MG63 (cell line): ENCODE results near the gene EFEMP2. TPM values are rescaled to one million over a fixed set of nuclear protein-coding genes. Genes with fewer than 3 reads are reported as not detected.
"Not testable (repeated sequence)": the region's sequence is repeated elsewhere in the genome, so short reads cannot be mapped to it uniquely, and the experiment has no call there.

Experiments
- DNase-seq: peaks from one replicate; pipeline ENCODE4 v3.0.0-alpha.2; 2020
- H3K27me3 ChIP-seq: fragments of 250-450 bp; sonication (Bioruptor Pico); 2 replicates; pipeline ENCODE4 v1.5.1; 2020; ENCODE audit warnings: mild to moderate bottlenecking, moderate library complexity
- H3K36me3 ChIP-seq: fragments of 250-450 bp; sonication (Bioruptor Pico); 2 replicates; pipeline ENCODE4 v1.5.1; 2020; ENCODE audit warnings: mild to moderate bottlenecking, moderate library complexity
- H3K4me3 ChIP-seq: fragments of 250-450 bp; sonication (Bioruptor Pico); 2 replicates; pipeline ENCODE4 v1.5.1; 2020; ENCODE audit warnings: mild to moderate bottlenecking, moderate library complexity
- H3K9me3 ChIP-seq: fragments of 250-450 bp; sonication (Bioruptor Pico); 2 replicates; pipeline ENCODE4 v1.5.1; 2020; ENCODE audit warnings: mild to moderate bottlenecking, moderate library complexity
- total RNA-seq: library from RNA; depleted of rRNA; stranded (reverse); fragments of >200 nt; shearing (Covaris generic); gene quantifications from 2 replicates; pipeline ENCODE4 v1.2.3, GENCODE V29; 2014; ENCODE audit warnings: low replicate concordance

Gene EFEMP2
- total RNA-seq, 1 experiment from 2014 or later: 43.2 TPM

DNA sequence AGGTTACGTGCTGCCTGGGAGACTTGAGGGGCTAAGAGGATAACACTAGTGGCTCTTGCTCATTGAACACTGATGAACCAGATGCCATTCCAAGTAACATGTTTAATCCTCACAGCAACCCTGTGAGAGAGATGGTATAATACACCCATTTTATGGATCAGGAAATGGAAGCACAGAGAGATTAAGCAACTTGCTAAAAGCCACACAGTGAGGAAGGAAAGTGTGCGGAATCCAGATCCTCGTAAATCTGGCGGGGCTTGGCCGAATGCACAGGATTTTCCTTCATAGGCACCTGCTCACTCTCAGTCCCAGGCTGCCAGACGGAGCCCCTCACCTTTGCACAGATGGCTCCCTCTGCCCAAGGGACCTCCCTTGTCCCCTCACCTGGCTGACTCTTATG lies 35.3 kb upstream of the EFEMP2 start:
- H3K9me3 ChIP-seq: no peaks in the 10 kb centered on the region

DNA sequence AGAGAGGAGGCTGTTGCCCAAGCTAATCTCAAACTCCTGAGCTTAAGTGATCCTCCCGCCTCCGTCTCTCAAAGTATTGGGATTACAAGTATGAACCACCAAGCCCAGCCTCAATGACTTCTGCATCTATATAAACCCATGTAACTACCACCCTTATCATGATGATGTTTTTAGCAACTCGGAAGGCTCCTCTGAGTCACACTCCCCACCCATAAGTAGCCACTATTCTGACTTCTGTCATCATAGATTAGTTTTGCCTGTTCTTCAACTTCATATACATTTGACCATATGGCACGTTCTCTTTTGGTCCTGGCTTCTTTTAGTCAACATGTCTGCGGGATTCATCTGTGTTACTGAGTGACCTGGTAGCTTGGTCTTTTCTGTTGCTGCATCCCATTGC lies 34.0 kb upstream of the EFEMP2 start:
- DNase-seq: no peak
- Histone ChIP-seq H3K27me3 (no peaks in the 10 kb centered on the region), H3K36me3 (no peaks in the 10 kb centered on the region)

More for the DNA sequence above, 35.3 kb upstream of the EFEMP2 start:
- Histone ChIP-seq H3K27me3 (no peaks in the 10 kb centered on the region), H3K36me3 (no peaks in the 10 kb centered on the region), H3K4me3 (no peak overlapping the region)
- DNase-seq: no peak

GRCh38 chr11:65903715-65904114 lies 31.1 kb upstream of the EFEMP2 start:
- no peaks in the 10 kb centered on the region for H3K27me3 ChIP-seq
- peaks cover 10% of the 10 kb centered on the region for H3K36me3 ChIP-seq
- H3K9me3 ChIP-seq: no peaks in the 10 kb centered on the region
- DNase-seq: no peak
- no peak overlapping the region for H3K4me3 ChIP-seq

More for the DNA sequence above, 34.0 kb upstream of the EFEMP2 start:
- Histone ChIP-seq H3K9me3 (no peaks in the 10 kb centered on the region), H3K4me3 (no peak overlapping the region)

GRCh38 chr11:65903068-65903481 lies 30.5 kb upstream of the EFEMP2 start:
- H3K36me3 ChIP-seq: peaks cover 16% of the 10 kb centered on the region
- H3K27me3 ChIP-seq: no peaks in the 10 kb centered on the region
- DNase-seq: peak; percentile 91
- H3K4me3 ChIP-seq: no peak overlapping the region
- H3K9me3 ChIP-seq: no peaks in the 10 kb centered on the region

- DNase-seq: no peak
- Histone ChIP-seq H3K27me3 (no peaks in the 10 kb centered on the region), H3K9me3 (no peaks in the 10 kb centered on the region), H3K36me3 (peaks cover 36% of the 10 kb centered on the region), H3K4me3 (no peak overlapping the region)
Observed at GRCh38 chr11:65900899-65901180, 28.2 kb upstream of the EFEMP2 start.

DNA sequence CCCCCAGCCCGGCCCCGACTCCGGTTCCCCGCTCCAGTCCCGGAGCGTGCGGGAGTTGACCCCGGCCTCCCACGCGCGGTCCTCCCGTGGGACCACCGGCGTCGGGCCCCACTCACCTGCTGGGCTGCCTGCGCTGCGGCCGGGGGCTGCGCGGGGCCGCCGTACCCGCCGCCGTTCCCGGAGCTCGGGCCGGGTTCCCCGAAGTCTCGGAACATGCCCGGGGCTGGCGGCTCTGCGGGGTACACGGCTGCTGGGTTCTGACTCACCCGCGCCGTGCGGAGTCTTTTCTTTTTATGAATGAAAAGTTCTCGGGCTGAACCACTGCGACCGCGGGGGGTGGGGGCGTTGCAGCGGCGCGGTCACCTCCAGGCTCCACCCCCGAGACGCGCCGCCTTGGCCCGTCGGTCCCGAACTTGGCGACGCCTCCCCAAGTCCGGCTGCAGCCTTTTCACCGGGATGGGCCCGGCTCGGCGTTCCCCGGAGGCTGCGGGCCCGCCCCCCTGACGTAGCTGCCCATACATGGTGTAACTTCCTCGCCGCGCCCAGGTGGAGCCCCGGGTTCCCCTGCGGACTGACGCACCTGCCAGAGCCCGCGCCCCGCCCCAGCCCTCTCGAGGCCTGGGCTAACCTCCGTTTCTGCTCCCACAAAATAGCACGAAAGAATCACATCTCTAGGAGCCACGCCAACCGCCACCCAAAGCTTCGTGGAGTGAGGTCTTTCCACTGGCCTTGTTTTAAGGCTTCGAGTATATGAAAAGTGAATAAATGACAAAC lies 27.7 kb upstream of the EFEMP2 start, which contains the start of gene FOSL1:
Gene FOSL1, minus strand, starts transcription at position 264 of the 774 bp plus-strand sequence. Its CDS starts 49 bp downstream, at position 215.
- H3K9me3 ChIP-seq: no peaks in the 10 kb centered on the region
- no peaks in the 10 kb centered on the region for H3K27me3 ChIP-seq
- DNase-seq: peak; percentile 98
- H3K4me3 ChIP-seq: peak within 1 kb of the TSS; percentile 98
- peaks cover 41% of the 10 kb centered on the region for H3K36me3 ChIP-seq

- peak overlapping the region; percentile 98 for H3K4me3 ChIP-seq
Observed at GRCh38 chr11:65899356-65900124, 26.9 kb upstream of the EFEMP2 start.

DNA sequence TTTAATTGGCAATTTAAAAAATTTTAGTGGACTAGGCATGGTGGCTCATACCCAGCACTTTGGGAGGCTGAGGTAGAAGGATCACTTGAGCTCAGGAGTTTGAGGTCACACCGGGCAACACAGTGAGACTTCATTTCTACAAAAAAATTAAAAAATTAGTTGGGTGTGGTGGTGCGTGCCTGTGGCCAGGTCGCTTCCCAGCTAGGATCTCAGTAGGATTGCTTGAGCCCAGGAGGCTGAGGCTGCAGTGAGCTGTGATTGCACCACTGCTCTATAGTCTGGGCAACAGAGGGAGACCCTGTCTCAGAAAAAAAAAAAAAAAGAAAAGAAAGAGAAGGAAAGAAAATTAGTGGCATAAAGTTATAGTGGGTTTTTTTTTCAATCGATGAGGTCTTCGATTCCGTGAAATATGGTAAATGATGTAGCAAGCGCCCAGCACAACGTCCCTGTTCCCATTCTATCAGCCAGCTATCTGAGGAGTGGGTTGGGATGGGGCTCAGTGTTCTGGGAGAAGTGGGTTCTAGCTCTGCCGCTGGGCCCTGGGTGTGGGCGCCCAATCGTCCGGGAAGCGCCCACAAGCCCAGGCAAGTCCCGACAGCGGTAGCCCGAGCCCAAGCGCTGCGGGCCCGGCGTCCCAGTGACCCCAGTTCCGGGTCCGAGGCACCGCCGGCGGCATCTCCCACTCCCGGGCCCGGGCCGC lies 26.2 kb upstream of the EFEMP2 start:
- H3K9me3 ChIP-seq: no peaks in the 10 kb centered on the region
- H3K36me3 ChIP-seq: peaks cover 54% of the 10 kb centered on the region
- peak overlapping the region; percentile 98 for H3K4me3 ChIP-seq
- H3K27me3 ChIP-seq: no peaks in the 10 kb centered on the region
- DNase-seq: no peak

More at GRCh38 chr11:65899356-65900124, 26.9 kb upstream of the EFEMP2 start:
- Histone ChIP-seq H3K36me3 (peaks cover 47% of the 10 kb centered on the region), H3K9me3 (no peaks in the 10 kb centered on the region), H3K27me3 (no peaks in the 10 kb centered on the region)
- DNase-seq: peak; percentile 92

DNA sequence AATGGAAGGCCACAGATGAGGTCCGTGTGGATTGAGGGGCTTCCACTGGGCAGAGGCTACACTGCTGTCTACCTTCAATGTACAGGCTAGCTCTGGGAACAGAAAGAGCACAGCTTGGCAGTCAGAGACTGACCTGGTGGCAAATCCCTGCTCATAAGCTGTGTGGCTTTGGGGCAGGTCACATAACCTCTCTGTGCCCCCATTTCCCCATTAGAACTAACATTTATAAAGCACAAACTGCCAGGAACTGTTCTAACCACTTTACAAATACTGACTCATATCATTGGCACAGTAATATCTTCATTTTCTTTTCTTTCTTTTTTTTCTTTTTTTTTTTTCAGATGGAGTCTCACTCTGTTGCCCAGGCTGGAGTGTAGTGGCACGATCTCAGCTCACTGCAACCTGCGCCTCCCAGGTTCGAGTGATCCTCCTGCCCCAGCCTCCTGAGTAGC lies 24.4 kb upstream of the EFEMP2 start:
- no peak for DNase-seq
- no peaks in the 10 kb centered on the region for H3K9me3 ChIP-seq
- H3K36me3 ChIP-seq: peaks cover 70% of the 10 kb centered on the region
- H3K27me3 ChIP-seq: no peaks in the 10 kb centered on the region
- peak overlapping the region; percentile 98 for H3K4me3 ChIP-seq

GRCh38 chr11:65896034-65896999 lies 23.7 kb upstream of the EFEMP2 start:
- Histone ChIP-seq H3K4me3 (peak overlapping the region; percentile 98), H3K36me3 (peaks cover 77% of the 10 kb centered on the region), H3K27me3 (no peaks in the 10 kb centered on the region), H3K9me3 (no peaks in the 10 kb centered on the region)
- DNase-seq: no peak

- no peak for DNase-seq
- Histone ChIP-seq H3K36me3 (peaks cover 79% of the 10 kb centered on the region), H3K27me3 (no peaks in the 10 kb centered on the region), H3K9me3 (no peaks in the 10 kb centered on the region), H3K4me3 (peak overlapping the region; percentile 98; the same call in 1 of the 2 replicates)
Observed at GRCh38 chr11:65895482-65895981, 22.9 kb upstream of the EFEMP2 start.

- Histone ChIP-seq H3K9me3 (no peaks in the 10 kb centered on the region), H3K27me3 (no peaks in the 10 kb centered on the region), H3K4me3 (no peak overlapping the region), H3K36me3 (peaks cover 72% of the 10 kb centered on the region)
- no peak for DNase-seq
Observed at GRCh38 chr11:65894034-65894591, 21.5 kb upstream of the EFEMP2 start.

DNA sequence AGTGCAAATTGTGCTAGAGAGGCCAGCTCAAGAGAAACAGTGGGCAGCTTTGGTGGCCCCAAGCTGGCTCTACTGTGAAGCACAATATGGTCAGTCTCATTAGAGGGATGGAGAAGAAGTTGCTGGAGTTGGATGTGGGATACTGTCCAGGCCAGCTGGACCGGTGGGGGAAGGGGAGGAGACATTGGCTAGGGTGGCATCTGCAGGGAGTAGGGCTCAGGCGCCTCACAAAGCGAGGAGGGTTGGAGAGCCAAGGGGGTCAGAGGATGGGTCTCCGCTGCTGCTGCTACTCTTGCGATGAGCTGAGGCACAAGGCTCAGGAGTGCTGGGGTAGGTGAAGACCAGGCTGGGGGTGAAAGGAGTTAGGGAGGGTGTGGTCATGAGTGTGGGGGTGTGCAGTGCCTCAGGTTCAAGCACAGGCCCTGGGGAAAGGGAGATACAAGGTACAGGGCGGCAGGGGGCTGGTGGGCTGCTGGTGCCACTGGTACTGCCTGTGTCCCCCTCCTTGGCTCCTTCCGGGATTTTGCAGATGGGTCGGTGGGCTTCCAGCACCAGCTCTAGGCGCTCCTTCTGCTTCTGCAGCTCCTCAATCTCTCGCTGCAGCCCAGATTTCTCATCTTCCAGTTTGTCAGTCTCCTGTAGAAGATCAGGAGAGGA lies 20.2 kb upstream of the EFEMP2 start:
- DNase-seq: no peak
- H3K4me3 ChIP-seq: peak overlapping the region; percentile 91

GRCh38 chr11:65892137-65892540 lies 19.5 kb upstream of the EFEMP2 start:
- not testable (repeated sequence) for H3K27me3 ChIP-seq, H3K9me3 ChIP-seq
- peaks cover 62% of the 10 kb centered on the region for H3K36me3 ChIP-seq
- peak; percentile 41 for DNase-seq
- H3K4me3 ChIP-seq: peak overlapping the region; percentile 91

More for the DNA sequence above, 20.2 kb upstream of the EFEMP2 start:
- H3K36me3 ChIP-seq: peaks cover 62% of the 10 kb centered on the region
- H3K9me3 ChIP-seq: no peaks in the 10 kb centered on the region
- H3K27me3 ChIP-seq: no peaks in the 10 kb centered on the region
